SH-SY5Y (cell line): ENCODE measurements around the gene SKAP1.

Source experiments
- GATA2 ChIP-seq: IDR thresholded peaks from 2 replicates; pipeline ENCODE4 v1.6.1; 2011; ENCODE audit warnings: mild to moderate bottlenecking, low read depth, low read length
- GATA3 ChIP-seq: IDR thresholded peaks from 2 replicates; pipeline ENCODE4 v1.6.1; 2011; ENCODE audit warnings: low read depth, mild to moderate bottlenecking, low read length, moderate library complexity

SKAP1 gene

DNA sequence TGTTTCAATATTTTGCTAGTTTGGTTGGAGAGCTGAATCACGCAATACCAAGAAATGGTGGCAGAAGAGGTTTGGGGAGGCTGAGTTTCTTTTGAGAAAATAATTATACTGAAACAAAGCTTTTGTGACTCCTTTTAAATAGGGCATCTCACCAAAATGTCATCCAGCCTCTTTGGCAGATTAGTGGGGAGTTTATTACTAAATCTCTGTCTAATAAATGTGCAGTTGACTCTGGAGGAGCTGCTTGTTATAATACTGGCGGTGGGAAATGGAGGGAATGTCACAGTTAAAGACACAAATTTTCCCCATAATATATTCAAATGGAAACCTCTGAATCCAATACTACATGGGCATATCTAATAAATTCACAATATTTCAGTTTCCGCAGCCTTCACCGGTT lies 277.7 kb downstream of the SKAP1 start:
- TF ChIP-seq GATA2 (no peak), GATA3 (no peak)

DNA sequence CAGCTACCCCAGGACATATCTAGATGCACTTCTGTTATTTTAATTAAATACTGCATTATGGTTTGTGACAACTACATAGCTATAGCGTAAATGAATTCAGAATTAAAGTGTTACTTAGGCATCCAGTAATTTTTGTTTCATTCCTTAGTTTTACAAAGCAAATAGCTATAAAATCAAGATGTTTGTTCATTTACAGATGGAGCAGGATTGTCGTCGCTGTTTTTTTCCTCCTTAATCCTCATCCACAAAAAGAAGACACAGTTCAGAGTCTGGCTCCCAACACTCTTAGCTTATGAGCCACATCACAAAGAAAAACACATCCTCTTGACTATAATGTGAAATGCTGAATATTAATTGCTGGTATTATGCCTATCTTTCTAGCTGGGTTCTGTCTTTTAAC lies 278.8 kb downstream of the SKAP1 start:
- TF ChIP-seq GATA3 = no peak
- TF ChIP-seq GATA2 = no peak

DNA sequence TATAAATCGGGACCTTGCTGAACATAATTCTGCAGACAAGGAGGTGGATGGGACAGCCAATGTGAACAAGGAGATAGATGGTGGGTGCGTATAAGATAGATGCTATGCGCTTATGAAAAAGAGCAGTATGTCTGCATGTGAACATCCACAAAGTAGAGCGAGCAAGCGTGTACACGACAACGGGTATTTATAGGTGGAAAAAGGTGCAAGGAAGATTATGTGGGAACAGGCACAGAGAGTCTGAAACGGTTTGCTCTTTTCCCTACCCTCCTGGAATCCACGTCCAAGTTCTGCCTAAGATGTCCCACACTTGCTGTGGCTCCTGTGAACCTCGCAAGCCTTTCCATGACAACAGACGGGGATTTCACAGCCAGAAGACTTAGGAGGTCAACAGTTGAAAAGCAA lies 279.4 kb downstream of the SKAP1 start:
- TF ChIP-seq GATA3 (no peak), GATA2 (no peak)

DNA sequence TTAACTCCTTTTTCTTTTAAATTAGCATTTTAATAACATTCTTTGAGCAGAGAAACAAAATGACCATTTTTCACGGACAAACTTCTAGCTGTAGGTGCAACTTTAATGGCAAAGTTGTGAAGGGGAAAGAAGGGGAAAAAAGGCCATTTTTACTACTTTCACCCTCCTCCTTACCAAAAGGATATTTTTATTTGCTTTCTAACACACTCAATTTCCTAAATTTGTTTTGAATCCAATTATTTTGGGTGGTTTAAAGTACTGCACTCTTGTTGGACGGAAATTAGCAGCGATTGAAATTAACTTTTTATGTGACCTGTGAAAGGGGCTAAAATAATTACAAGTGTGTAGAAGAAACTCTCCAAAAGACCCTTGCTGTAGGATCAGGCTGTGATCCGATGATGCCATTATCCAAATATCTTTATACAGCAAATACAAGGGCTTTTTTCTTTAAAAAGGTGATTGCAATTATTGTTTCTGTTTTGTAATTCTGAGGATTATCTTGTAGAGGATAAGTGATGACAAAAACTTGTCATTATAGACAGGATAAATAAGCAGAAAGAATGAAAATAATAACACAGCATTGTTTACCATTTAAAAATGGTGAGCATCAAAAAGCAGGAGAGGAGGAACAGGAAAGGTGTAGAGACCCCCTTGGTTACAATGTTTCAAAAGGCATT lies 280.1 kb downstream of the SKAP1 start:
- TF ChIP-seq GATA3 (no peak), GATA2 (no peak)

DNA sequence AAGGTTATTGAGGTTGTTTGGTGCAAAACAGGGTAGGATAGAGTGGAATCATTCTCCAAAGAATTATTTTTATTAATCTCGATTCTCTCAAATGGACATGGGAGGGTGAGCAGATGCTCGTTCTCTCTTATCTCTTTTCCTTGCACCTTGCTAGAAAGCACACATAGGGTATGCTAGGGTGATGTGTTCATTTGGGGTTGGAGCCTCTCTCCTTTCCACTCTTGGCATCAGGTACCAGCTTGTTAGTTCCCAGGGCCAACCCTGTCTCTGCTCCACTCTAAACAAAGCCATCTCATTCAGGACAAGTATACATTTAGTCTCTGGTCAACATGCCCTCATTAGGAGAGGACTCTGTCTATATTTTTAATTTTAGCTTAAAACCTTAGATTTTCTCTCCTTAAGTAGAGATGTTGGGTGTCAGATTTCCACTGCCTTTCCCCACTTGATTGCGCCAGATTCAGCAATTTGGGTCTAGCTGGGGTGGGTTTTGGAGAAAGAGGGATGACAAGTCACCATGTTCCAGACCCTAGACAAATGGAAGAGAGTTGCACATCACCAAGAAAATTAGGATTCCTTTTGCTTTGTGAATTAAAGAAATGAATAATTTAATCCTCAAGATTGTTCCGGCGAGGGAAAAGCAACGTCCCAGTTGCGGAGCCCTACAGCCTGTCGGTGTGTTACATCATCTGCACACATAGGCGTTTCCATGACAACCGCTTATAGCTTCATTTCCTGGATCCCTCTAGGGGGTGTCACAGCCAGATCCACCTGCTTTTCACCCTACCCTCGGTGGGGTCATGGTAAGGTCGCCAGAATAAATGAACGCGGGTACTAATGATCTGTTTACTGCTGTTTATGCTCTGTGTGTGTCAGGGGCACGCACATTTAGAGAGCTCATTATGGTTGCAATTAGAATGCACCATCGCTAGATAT lies 280.9 kb downstream of the SKAP1 start:
- TF ChIP-seq GATA3 (no peak), GATA2 (no peak)

DNA sequence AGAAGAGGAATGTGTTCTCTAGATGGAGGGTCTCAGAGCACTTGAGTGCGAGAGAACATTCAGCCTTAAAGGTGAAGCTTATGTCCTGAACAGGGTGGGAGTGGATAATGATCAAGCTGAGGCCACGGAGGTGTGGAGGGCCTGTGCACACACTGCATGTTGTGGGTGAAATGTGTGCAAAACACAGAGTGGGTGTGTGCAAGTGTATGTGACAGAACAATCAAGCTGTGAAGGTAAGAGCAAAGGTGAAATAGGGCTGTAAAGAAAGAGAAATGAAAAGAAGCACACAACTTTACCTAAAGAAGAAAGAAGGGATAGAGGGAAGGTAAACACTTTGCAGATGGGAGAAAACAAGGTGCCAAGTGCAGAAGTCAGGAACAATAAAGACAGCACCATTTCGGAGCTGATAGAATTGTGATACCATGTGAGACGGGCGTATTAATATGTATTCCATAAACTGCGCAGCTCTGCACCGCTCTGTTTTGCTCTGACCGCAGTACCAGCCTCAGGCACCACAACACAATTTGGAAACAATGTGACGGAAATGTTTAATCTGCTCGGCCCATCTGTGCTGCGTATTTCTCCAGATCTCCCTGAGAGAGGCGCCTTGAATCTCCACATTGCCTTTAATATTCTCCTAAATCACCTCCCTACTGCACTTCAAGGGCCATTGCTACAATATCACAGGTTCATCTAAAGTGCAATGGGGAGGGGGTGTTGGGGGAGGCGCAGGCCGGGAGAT lies 281.8 kb downstream of the SKAP1 start:
- TF ChIP-seq GATA3 (no peak), GATA2 (peak; percentile 83)

DNA sequence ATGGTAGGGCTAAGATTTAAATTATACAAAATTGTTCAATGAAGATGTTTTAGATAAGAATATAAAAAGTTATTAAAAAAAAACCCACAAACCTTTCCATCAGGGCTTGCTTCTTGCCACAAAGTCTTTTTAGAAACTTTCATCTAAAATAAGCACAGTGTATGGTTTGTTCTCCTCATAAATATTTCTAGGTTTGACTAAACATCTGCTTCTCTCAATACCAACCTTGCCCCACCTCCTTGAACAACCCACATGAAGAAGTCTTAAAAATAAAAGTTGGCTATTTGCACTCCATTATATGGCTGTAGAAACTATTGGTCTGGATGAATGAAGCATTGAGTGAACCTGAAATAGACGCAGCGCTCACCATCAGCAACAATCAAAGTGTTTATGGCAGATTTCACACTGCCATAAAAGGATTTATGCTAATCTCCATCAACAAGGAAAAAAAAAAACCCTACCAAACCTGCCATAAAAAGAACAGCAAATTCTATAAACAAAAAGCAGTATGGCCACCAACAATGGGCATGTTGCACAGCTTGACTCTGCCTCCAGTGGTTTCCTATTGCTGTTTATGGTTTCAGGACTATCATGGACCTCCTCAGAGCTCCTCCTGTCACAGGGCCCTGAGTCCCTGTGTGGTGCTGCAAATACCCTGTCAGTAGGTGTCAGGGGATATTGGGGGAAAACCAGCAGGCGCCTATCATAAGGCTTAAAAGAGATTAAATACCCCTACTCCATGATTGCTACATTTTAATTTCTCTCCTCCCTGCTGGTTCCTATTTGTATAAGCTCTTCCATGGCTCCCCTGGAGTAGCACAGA lies 284.8 kb downstream of the SKAP1 start:
- TF ChIP-seq GATA3 (no peak), GATA2 (no peak)

DNA sequence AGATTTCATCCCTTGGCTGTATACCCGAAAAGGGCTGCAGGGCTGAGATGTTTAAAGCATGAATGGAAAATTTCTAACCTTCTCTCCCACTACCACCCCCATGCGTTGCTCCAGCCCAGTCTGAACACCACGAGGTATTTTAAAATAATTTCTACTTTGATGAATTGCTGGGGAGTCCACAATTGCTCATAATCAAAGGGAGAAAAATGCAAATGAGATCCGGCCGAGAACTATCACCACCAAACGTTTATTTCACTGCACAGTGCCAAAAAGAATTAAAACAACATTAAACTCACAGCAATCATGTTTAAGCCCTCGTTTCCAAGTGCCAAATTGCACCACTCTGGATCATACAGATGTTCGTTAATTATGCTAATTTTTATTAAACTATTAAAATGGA lies 285.8 kb downstream of the SKAP1 start:
- TF ChIP-seq GATA2 (no peak), GATA3 (no peak)

DNA sequence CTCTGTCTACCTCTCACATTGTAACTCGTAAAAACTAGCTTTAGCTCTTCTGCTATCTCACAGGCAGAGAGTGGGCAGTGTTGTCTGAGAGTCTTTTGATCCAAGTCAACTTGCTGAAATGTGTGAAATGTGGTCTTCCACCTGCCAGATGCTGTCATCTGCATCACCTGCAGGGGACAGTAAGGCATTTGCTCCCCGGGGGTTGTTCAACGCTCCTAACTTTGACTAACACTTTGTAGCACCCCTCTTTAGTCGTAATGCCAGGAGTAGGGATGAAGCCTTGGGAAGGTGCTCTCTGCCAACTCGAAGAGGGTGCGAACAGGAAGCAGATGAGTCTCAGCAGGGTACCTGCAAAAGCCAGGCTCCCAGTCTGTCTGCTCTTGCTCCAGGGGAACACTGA lies 286.4 kb downstream of the SKAP1 start:
- no peak for TF ChIP-seq GATA2

DNA sequence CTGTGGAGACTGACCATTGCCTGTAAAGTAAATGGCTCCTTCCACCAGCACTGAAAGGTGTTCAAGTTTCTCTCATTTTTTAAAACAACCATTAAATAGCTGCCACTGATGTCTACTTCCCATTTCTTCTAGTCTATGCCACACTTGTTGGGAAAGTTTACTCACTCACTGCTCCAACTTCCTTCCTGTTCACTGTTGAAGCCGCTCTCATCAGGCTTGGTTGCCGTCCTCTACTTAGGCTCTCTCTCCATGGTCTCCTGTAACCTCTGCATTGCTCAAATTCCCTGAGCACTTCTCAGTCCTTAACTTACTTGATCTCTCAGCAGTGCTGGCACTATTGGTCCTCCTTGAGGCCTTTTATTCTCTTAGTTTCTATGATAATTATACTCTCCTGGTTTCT lies 290.1 kb downstream of the SKAP1 start:
- no peak for TF ChIP-seq GATA3
- no peak for TF ChIP-seq GATA2

DNA sequence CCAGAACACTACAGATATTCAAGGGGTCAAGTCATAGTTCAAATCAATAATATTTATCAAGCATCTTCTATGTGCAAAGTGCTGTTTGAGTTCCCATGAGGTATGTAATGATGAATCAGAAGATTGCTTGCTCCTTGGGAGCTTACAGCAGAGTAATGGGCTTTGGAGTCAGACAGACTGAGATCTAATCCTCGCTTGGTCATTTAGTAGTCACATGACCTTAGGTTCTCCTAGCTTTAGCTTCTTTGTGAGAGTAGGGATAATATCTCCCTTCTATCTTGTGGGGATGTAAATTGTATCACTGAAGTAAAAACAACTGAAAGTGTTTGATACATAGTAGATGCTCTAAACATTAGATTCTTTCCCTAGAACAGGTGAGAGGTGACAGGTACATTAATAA lies 292.4 kb downstream of the SKAP1 start:
- TF ChIP-seq GATA2 = no peak
- TF ChIP-seq GATA3 = no peak

DNA sequence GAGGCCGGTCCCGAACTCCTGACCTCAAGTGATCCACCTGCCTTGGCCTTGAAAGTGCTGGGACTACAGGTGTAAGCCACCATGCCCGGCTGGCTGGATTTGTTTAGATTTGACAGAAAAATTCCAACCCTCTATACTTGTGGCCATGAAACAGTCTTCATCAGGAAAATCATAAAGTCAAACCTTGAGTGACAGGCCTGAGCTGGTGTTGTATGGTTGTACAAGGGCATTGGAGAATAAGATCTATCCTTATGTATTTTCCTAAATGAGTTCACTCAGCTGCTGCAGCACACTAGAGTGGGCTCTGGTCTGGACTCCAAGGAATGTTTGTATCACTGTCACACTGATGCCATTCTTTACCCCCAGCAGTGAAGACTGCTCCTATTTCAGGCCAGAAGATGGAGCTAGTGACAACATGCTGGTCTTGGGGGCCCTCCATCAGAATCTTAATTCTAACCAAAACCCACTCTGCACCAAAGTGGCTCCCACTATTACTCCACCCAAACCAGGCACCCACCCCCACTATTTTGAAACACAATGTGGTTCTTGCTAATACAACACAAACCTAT lies 295.0 kb downstream of the SKAP1 start:
- TF ChIP-seq GATA3 = no peak
- no peak for TF ChIP-seq GATA2

DNA sequence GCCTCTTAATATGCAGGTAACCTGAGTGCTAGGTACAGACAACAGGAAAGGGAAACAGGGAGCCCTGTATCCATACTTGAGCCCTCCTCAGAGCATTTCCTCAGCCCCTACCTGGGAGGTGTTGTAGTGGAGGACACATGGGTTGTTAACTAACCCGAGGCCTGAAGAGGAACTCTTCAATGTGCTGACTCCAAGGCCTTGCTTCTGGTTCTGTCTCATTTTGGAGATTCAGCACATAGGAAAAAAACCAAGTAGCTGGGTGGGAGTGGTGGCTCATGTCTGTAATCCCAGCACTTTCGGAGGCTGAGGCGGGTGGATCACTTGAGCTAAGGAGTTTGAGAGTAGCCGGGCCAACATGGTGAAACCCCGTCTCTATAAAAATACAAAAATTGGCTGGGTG lies 297.6 kb downstream of the SKAP1 start:
- TF ChIP-seq GATA3 (no peak), GATA2 (no peak)
